HUES64 (cell line): ENCODE data around the gene CYBB.

Source experiments
- H3K27ac ChIP-seq: 2 replicates; pipeline ENCODE4 v1.7.0; 2013; ENCODE audit warnings: low read depth, low read length, inconsistent platforms
- H3K27me3 ChIP-seq: 2 replicates; pipeline ENCODE4 v1.6.1; 2013; ENCODE audit warnings: mild to moderate bottlenecking, low read length; ENCODE audit not compliant: insufficient read depth
- H3K36me3 ChIP-seq: 2 replicates; pipeline ENCODE4 v1.6.1; 2013; ENCODE audit warnings: mild to moderate bottlenecking, low read length; ENCODE audit not compliant: insufficient read depth
- H3K4me1 ChIP-seq: 2 replicates; pipeline ENCODE4 v1.6.1; 2013; ENCODE audit warnings: mild to moderate bottlenecking, low read length, moderate library complexity; ENCODE audit not compliant: insufficient read depth
- H3K4me3 ChIP-seq: 2 replicates; pipeline ENCODE4 v1.5.1; 2013; ENCODE audit warnings: mild to moderate bottlenecking, low read length, moderate library complexity
- H3K9ac ChIP-seq: 2 replicates; pipeline ENCODE4 v1.6.1; 2013; ENCODE audit warnings: mild to moderate bottlenecking, low read depth, low read length
- H3K9me3 ChIP-seq: 2 replicates; pipeline ENCODE4 v1.6.1; 2013; ENCODE audit warnings: low read depth, low read length; ENCODE audit not compliant: insufficient read depth
- WGBS: fragments of 150-250, 120-280 bp; methylation state at CpG from one replicate; pipeline ENCODE4 v1.1.7; 2013; ENCODE audit warnings: missing lambda C conversion rate; 5-methylcytosine and 5-hydroxymethylcytosine counted together

The CYBB gene

GRCh38 chrX:37816766-37817165 is 36.9 kb downstream of the CYBB start:
- H3K4me1 ChIP-seq: no peaks in the 10 kb centered on the region
- no peak overlapping the region for H3K27ac ChIP-seq
- H3K9ac ChIP-seq: no peak overlapping the region
- WGBS: 91% methylated on average over 3 of the region's 4 CpGs
- no peaks in the 10 kb centered on the region for H3K9me3 ChIP-seq
- no peak overlapping the region for H3K4me3 ChIP-seq
- H3K27me3 ChIP-seq: no peaks in the 10 kb centered on the region
- H3K36me3 ChIP-seq: no peaks in the 10 kb centered on the region

GRCh38 chrX:37817176-37817575 is 37.3 kb downstream of the CYBB start:
- Histone ChIP-seq H3K27ac (no peak overlapping the region), H3K9ac (no peak overlapping the region), H3K9me3 (no peaks in the 10 kb centered on the region), H3K27me3 (no peaks in the 10 kb centered on the region), H3K4me3 (no peak overlapping the region), H3K36me3 (no peaks in the 10 kb centered on the region), H3K4me1 (no peaks in the 10 kb centered on the region)
- WGBS: 100% methylated on average over 2 of the region's 2 CpGs

- H3K4me3 ChIP-seq: no peak overlapping the region
- H3K27ac ChIP-seq: no peak overlapping the region
- H3K9me3 ChIP-seq: no peaks in the 10 kb centered on the region
- H3K4me1 ChIP-seq: no peaks in the 10 kb centered on the region
- no peaks in the 10 kb centered on the region for H3K27me3 ChIP-seq
- H3K36me3 ChIP-seq: no peaks in the 10 kb centered on the region
- WGBS: 100% methylated on average over 2 of the region's 3 CpGs
- H3K9ac ChIP-seq: no peak overlapping the region
Measured at GRCh38 chrX:37817579-37817978, 37.7 kb downstream of the CYBB start.

GRCh38 chrX:37818031-37818430 is 38.2 kb downstream of the CYBB start:
- Histone ChIP-seq H3K4me1 (no peaks in the 10 kb centered on the region), H3K27me3 (no peaks in the 10 kb centered on the region), H3K4me3 (no peak overlapping the region), H3K9ac (no peak overlapping the region), H3K36me3 (no peaks in the 10 kb centered on the region), H3K9me3 (no peaks in the 10 kb centered on the region), H3K27ac (no peak overlapping the region)
- 100% methylated on average over 1 of the region's 2 CpGs for WGBS

GRCh38 chrX:37820646-37821045 is 40.8 kb downstream of the CYBB start:
- Histone ChIP-seq H3K27me3 (no peaks in the 10 kb centered on the region), H3K36me3 (no peaks in the 10 kb centered on the region), H3K9me3 (no peaks in the 10 kb centered on the region), H3K4me3 (no peak overlapping the region), H3K4me1 (no peaks in the 10 kb centered on the region), H3K9ac (no peak overlapping the region), H3K27ac (no peak overlapping the region)
- no CpG with 5 or more reads among the region's 1 CpG for WGBS

GRCh38 chrX:37824491-37825214 is 44.8 kb downstream of the CYBB start:
- Histone ChIP-seq H3K9ac (no peak overlapping the region), H3K36me3 (no peaks in the 10 kb centered on the region), H3K27me3 (no peaks in the 10 kb centered on the region), H3K4me1 (no peaks in the 10 kb centered on the region), H3K27ac (no peak overlapping the region), H3K9me3 (no peaks in the 10 kb centered on the region), H3K4me3 (no peak overlapping the region)
- WGBS: 80% methylated on average over 1 of the region's 1 CpG

- H3K9me3 ChIP-seq: no peaks in the 10 kb centered on the region
- no peaks in the 10 kb centered on the region for H3K36me3 ChIP-seq
- 7% methylated on average over 2 of the region's 3 CpGs for WGBS
- H3K27ac ChIP-seq: no peak overlapping the region
- H3K27me3 ChIP-seq: no peaks in the 10 kb centered on the region
- no peak overlapping the region for H3K9ac ChIP-seq
- H3K4me3 ChIP-seq: no peak overlapping the region
- H3K4me1 ChIP-seq: no peaks in the 10 kb centered on the region
Measured at GRCh38 chrX:37825215-37825842, 45.5 kb downstream of the CYBB start.

GRCh38 chrX:37829721-37830120 is 49.9 kb downstream of the CYBB start:
- H3K36me3 ChIP-seq: no peaks in the 10 kb centered on the region
- H3K4me1 ChIP-seq: no peaks in the 10 kb centered on the region
- no peak overlapping the region for H3K27ac ChIP-seq
- H3K4me3 ChIP-seq: no peak overlapping the region
- WGBS: no CpG with 5 or more reads among the region's 1 CpG
- H3K9ac ChIP-seq: no peak overlapping the region
- no peaks in the 10 kb centered on the region for H3K9me3 ChIP-seq
- no peaks in the 10 kb centered on the region for H3K27me3 ChIP-seq

- Histone ChIP-seq H3K4me1 (no peaks in the 10 kb centered on the region), H3K9me3 (no peaks in the 10 kb centered on the region), H3K27me3 (no peaks in the 10 kb centered on the region), H3K36me3 (no peaks in the 10 kb centered on the region), H3K9ac (no peak overlapping the region), H3K4me3 (no peak overlapping the region), H3K27ac (no peak overlapping the region)
- WGBS: no CpG with 5 or more reads among the region's 1 CpG
Measured at GRCh38 chrX:37830371-37830770, 50.5 kb downstream of the CYBB start.

- H3K27me3 ChIP-seq: no peaks in the 10 kb centered on the region
- no peaks in the 10 kb centered on the region for H3K4me1 ChIP-seq
- no peak overlapping the region for H3K9ac ChIP-seq
- H3K27ac ChIP-seq: no peak overlapping the region
- H3K4me3 ChIP-seq: no peak overlapping the region
- H3K36me3 ChIP-seq: peaks cover 3% of the 10 kb centered on the region; the same call in 1 of the 2 replicates
- WGBS: 89% methylated on average over 4 of the region's 4 CpGs
- no peaks in the 10 kb centered on the region for H3K9me3 ChIP-seq
Measured at GRCh38 chrX:37834937-37835336, 55.1 kb downstream of the CYBB start.

GRCh38 chrX:37840931-37841330 is 61.1 kb downstream of the CYBB start:
- Histone ChIP-seq H3K4me3 (no peak overlapping the region), H3K27ac (no peak overlapping the region), H3K4me1 (no peaks in the 10 kb centered on the region), H3K27me3 (no peaks in the 10 kb centered on the region), H3K9ac (no peak overlapping the region), H3K9me3 (no peaks in the 10 kb centered on the region), H3K36me3 (peaks cover 11% of the 10 kb centered on the region; the same call in 1 of the 2 replicates)
- 91% methylated on average over 3 of the region's 3 CpGs for WGBS
